HepG2 (cell line): Measurements from ENCODE around the gene NEURL3. TPM values are rescaled to one million over a fixed set of nuclear protein-coding genes. Genes with fewer than 3 reads are reported as not detected.

Experiments used
- DPF2 ChIP-seq: sonication (generic); formaldehyde crosslinking; IDR thresholded peaks from 2 replicates; pipeline ENCODE4 v1.4.0; 2020; ENCODE audit warnings: mild to moderate bottlenecking, low read depth, missing genetic modification reagents, borderline replicate concordance
- KAT8 ChIP-seq: IDR thresholded peaks from 2 replicates; pipeline ENCODE4 v1.6.1; 2016; ENCODE audit warnings: missing genetic modification reagents, missing compliant biosample characterization
- KDM3A ChIP-seq: IDR thresholded peaks from 2 replicates; pipeline ENCODE4 v1.6.1; 2018; ENCODE audit warnings: low read depth, missing compliant biosample characterization
- MED1 ChIP-seq: sonication (generic); formaldehyde crosslinking; IDR thresholded peaks from 2 replicates; pipeline ENCODE4 v1.4.0; 2020; ENCODE audit warnings: missing genetic modification reagents
- MIXL1 ChIP-seq: IDR thresholded peaks from 2 replicates; pipeline ENCODE4 v1.6.1; 2016
- NFIB ChIP-seq: sonication (generic); formaldehyde crosslinking; IDR thresholded peaks from 2 replicates; pipeline ENCODE4 v1.9.0; 2021; ENCODE audit warnings: missing genetic modification reagents, mild to moderate bottlenecking, borderline replicate concordance
- NR2F1 ChIP-seq, 2 experiments: fragments of 450-650 bp in 1 of 2; formaldehyde crosslinking in 1 of 2; IDR thresholded peaks; 2 replicates each; pipeline versions ENCODE4 v1.5.0 to v1.6.1; 2016 to 2020; ENCODE audit warnings: mild to moderate bottlenecking in 1 of 2, missing compliant biosample characterization in 1 of 2, missing genetic modification reagents in 1 of 2, moderate library complexity in 1 of 2
- RELA ChIP-seq: sonication (generic); formaldehyde crosslinking; IDR thresholded peaks from 2 replicates; pipeline ENCODE4 v1.4.0; 2020; ENCODE audit warnings: missing genetic modification reagents
- SALL1 ChIP-seq: sonication (generic); formaldehyde crosslinking; IDR thresholded peaks from 2 replicates; pipeline ENCODE4 v1.8.0; 2022; ENCODE audit warnings: mild to moderate bottlenecking, missing genetic modification reagents
- ZNF225 ChIP-seq: sonication (generic); formaldehyde crosslinking; IDR thresholded peaks from 2 replicates; pipeline ENCODE4 v1.4.0; 2020; ENCODE audit warnings: mild to moderate bottlenecking, missing genetic modification reagents
- ZNF230 ChIP-seq: sonication (generic); formaldehyde crosslinking; IDR thresholded peaks from 2 replicates; pipeline ENCODE4 v1.4.0; 2020; ENCODE audit warnings: mild to moderate bottlenecking, missing genetic modification reagents
- ZNF343 ChIP-seq: sonication (generic); formaldehyde crosslinking; IDR thresholded peaks from 2 replicates; pipeline ENCODE4 v1.4.0; 2020; ENCODE audit warnings: mild to moderate bottlenecking, missing genetic modification reagents
- ZNF629 ChIP-seq: sonication (generic); formaldehyde crosslinking; conservative IDR thresholded peaks from 2 replicates; pipeline ENCODE4 v1.5.0; 2020; ENCODE audit warnings: missing genetic modification reagents
- ZNF792 ChIP-seq: IDR thresholded peaks from 2 replicates; pipeline ENCODE4 v1.6.1; 2016
- ZNF878 ChIP-seq: sonication (generic); formaldehyde crosslinking; IDR thresholded peaks from 2 replicates; pipeline ENCODE4 v1.8.1; 2023; ENCODE audit warnings: mild to moderate bottlenecking, missing genetic modification reagents, moderate library complexity
- ZSCAN25 ChIP-seq: sonication (generic); formaldehyde crosslinking; IDR thresholded peaks from 2 replicates; pipeline ENCODE4 v1.8.0; 2022; ENCODE audit warnings: mild to moderate bottlenecking, missing genetic modification reagents
- ZZZ3 ChIP-seq: sonication (generic); formaldehyde crosslinking; IDR thresholded peaks from 2 replicates; pipeline ENCODE4 v1.4.0; 2020; ENCODE audit warnings: missing genetic modification reagents, mild to moderate bottlenecking, borderline replicate concordance
- polyA plus RNA-seq, 8 experiments: library from polyadenylated mRNA; depleted of rRNA in 3 of 8; stranded (reverse) in 7 of 8; unstranded in 1 of 8; fragments of >200 nt; fragmentation: Illumina TruSeq in 4 of 8; extraction: Trizol in 4 of 8; gene quantifications; 2 replicates each; pipeline versions ENCODE4 v1.2.1 to v1.2.3, GENCODE V29; 2011 to 2016; ENCODE audit warnings: low read depth in 4 of 8, missing spikeins in 1 of 8, mixed read lengths in 1 of 8; ENCODE audit not compliant: insufficient read depth in 1 of 8
- total RNA-seq, 5 experiments: library from RNA; depleted of rRNA; stranded (reverse); fragments of >200 nt; fragmentation: Illumina TruSeq; extraction: Trizol; gene quantifications; 2 replicates each; pipeline ENCODE4 v1.2.3, GENCODE V29; 2016; ENCODE audit warnings: low read depth in 1 of 5
- TF ChIP-seq, protein P1 (sequence below): sonication (generic); formaldehyde crosslinking; IDR thresholded peaks from 2 replicates; pipeline ENCODE4 v1.8.0; 2022; ENCODE audit warnings: missing genetic modification reagents, low read depth, mild to moderate bottlenecking, borderline replicate concordance
- TF ChIP-seq, protein P2 (sequence below): sonication (generic); formaldehyde crosslinking; IDR thresholded peaks from 2 replicates; pipeline ENCODE4 v1.5.0; 2020; ENCODE audit warnings: missing genetic modification reagents, mild to moderate bottlenecking, borderline replicate concordance
- TF ChIP-seq, protein P3 (sequence below): sonication (generic); formaldehyde crosslinking; IDR thresholded peaks from 2 replicates; pipeline ENCODE4 v1.5.1; 2020; ENCODE audit warnings: mild to moderate bottlenecking, missing genetic modification reagents
- TF ChIP-seq, protein P4 (sequence below): sonication (generic); formaldehyde crosslinking; IDR thresholded peaks from 2 replicates; pipeline ENCODE4 v1.4.0; 2020; ENCODE audit warnings: missing genetic modification reagents, borderline replicate concordance
- TF ChIP-seq, protein P5 (sequence below): sonication (generic); formaldehyde crosslinking; IDR thresholded peaks from 2 replicates; pipeline ENCODE4 v1.4.0; 2020; ENCODE audit warnings: missing genetic modification reagents, low read depth, mild to moderate bottlenecking, borderline replicate concordance

Gene NEURL3
- total and polyA plus RNA-seq, 2 of the 13 experiments (the other 11 are each of a cell fraction or from before 2014, with no cell fraction given), result 0.16 to 1.2 TPM

DNA sequence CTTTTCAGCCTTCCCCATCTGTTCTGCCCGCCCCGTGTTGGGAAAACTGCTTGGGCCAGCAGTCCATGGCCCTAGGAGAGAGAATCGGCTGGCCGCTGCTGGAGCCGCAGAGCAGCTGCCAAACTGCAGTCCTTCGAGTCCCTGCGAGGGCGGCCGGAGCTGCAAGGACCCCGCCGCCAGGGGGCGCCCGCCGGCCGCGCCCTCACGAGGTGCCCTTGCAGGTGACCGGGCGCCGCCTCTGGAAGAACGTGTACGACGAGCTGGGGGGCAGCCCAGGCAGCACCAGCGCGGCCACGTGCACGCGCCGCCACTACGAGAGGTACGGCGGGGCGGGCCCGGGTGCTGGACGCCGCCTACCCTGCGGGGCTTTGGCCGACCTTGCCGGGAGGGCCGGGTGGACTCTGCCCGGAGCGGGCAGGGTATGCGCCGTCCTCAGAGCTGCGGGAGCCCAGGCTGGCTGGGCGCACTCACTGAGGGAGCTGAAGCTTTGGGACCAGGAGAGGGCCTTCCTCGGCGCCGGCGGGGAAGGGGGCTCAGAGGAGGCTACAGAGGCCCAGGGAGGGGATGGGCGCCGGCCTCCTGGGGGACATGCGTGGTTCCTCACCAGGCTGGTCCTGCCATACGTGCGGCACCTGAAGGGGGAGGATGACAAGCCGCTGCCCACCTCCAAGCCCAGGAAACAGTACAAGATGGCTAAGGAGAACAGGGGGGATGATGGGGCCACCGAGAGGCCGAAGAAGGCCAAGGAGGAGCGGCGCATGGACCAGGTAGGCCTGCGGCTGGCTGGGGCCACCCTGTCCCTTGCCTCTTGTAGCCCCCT lies 45.0 kb upstream of the NEURL3 start (continued):
- TF ChIP-seq ZNF225 (CRISPR knock-in tag) (peak; percentile 85), KDM3A (peak; percentile 93), ZNF792 (CRISPR knock-in tag) (peak; percentile 83), NR2F1 (CRISPR knock-in tag; IDR thresholded peaks at IDR 0.05) (peak; percentile 41 to 71; a peak in 3 of 4 replicates), NFIB (CRISPR knock-in tag) (peak; percentile 75; the same call in 1 of the 2 replicates), SALL1 (CRISPR knock-in tag) (peak; percentile 95), ZNF878 (peak; percentile 69; the same call in 1 of the 2 replicates), ZSCAN25 (CRISPR knock-in tag) (peak; percentile 91), RELA (CRISPR knock-in tag) (peak; percentile 71), MED1 (CRISPR knock-in tag) (peak; percentile 91), ZNF629 (CRISPR knock-in tag) (peak; percentile 66), ZNF230 (CRISPR knock-in tag) (peak; percentile 85; the same call in 1 of the 2 replicates), KAT8 (peak; percentile 81), ZNF343 (CRISPR knock-in tag) (peak; percentile 26; the same call in 1 of the 2 replicates), ZZZ3 (CRISPR knock-in tag) (no peak), DPF2 (CRISPR knock-in tag) (0 out of 2 replicates have a peak, but pooled peaks have one; percentile 41), MIXL1 (CRISPR knock-in tag) (0 out of 2 replicates have a peak, but pooled peaks have one; percentile 49)
- TF ChIP-seq, protein P1, sequence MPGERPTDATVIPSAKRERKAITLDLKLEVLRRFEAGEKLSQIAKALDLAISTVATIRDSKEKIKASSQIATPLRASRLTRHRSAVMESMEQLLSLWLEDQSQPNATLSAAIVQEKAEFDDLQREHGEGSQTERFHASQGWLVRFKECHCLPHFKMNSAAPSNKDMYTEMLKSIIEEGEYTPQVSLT (CRISPR knock-in tag), result no peak
- TF ChIP-seq, protein P2, sequence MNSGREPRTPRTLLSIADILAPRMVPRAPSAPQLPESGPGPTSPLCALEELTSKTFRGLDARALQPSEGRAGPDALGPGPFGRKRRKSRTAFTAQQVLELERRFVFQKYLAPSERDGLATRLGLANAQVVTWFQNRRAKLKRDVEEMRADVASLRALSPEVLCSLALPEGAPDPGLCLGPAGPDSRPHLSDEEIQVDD, result peak; percentile 78; the same call in 1 of the 2 replicates
- TF ChIP-seq, protein P3, sequence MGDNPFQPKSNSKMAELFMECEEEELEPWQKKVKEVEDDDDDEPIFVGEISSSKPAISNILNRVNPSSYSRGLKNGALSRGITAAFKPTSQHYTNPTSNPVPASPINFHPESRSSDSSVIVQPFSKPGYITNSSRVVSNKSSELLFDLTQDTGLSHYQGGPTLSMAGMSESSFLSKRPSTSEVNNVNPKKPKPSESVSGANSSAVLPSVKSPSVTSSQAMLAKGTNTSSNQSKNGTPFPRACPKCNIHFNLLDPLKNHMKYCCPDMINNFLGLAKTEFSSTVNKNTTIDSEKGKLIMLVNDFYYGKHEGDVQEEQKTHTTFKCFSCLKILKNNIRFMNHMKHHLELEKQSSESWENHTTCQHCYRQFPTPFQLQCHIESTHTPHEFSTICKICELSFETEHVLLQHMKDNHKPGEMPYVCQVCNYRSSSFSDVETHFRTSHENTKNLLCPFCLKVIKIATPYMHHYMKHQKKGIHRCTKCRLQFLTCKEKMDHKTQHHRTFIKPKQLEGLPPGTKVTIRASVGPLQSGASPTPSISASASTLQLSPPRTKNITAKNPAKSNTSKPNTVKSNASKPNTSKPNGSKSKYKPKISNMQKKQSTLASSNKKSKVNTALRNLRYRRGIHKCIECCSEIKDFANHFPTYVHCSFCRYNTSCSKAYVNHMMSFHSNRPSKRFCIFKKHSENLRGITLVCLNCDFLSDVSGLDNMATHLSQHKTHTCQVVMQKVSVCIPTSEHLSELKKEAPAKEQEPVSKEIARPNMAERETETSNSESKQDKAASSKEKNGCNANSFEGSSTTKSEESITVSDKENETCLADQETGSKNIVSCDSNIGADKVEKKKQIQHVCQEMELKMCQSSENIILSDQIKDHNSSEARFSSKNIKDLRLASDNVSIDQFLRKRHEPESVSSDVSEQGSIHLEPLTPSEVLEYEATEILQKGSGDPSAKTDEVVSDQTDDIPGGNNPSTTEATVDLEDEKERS (CRISPR knock-in tag), result peak; percentile 21; the same call in 1 of the 2 replicates
- TF ChIP-seq, protein P4, sequence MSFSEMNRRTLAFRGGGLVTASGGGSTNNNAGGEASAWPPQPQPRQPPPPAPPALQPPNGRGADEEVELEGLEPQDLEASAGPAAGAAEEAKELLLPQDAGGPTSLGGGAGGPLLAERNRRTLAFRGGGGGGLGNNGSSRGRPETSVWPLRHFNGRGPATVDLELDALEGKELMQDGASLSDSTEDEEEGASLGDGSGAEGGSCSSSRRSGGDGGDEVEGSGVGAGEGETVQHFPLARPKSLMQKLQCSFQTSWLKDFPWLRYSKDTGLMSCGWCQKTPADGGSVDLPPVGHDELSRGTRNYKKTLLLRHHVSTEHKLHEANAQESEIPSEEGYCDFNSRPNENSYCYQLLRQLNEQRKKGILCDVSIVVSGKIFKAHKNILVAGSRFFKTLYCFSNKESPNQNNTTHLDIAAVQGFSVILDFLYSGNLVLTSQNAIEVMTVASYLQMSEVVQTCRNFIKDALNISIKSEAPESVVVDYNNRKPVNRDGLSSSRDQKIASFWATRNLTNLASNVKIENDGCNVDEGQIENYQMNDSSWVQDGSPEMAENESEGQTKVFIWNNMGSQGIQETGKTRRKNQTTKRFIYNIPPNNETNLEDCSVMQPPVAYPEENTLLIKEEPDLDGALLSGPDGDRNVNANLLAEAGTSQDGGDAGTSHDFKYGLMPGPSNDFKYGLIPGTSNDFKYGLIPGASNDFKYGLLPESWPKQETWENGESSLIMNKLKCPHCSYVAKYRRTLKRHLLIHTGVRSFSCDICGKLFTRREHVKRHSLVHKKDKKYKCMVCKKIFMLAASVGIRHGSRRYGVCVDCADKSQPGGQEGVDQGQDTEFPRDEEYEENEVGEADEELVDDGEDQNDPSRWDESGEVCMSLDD (CRISPR knock-in tag), result peak; percentile 67; the same call in 1 of the 2 replicates
- TF ChIP-seq, protein P5, sequence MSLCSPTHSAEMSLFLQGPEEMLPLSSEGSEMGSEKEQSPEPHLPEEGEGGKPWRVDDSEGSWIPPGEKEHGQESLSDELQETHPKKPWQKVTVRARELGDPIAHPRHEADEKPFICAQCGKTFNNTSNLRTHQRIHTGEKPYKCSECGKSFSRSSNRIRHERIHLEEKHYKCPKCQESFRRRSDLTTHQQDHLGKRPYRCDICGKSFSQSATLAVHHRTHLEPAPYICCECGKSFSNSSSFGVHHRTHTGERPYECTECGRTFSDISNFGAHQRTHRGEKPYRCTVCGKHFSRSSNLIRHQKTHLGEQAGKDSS (CRISPR knock-in tag), result peak; percentile 95; the same call in 1 of the 2 replicates
